Skeletal muscle satellite cell (primary cell): Measurements from ENCODE around the gene ALDH1L1.

Source experiments
- H3K27me3 ChIP-seq: 2 replicates; pipeline ENCODE4 v1.7.0; 2013; ENCODE audit warnings: low read length; ENCODE audit not compliant: control insufficient read depth, insufficient read depth
- H3K36me3 ChIP-seq: 2 replicates; pipeline ENCODE4 v1.7.0; 2013; ENCODE audit warnings: mild to moderate bottlenecking, control low read depth, low read length; ENCODE audit not compliant: insufficient read depth
- H3K4me1 ChIP-seq: 2 replicates; pipeline ENCODE4 v1.7.0; 2013; ENCODE audit warnings: low read length; ENCODE audit not compliant: control insufficient read depth, insufficient read depth
- H3K4me2 ChIP-seq: 2 replicates; pipeline ENCODE4 v1.7.0; 2013; ENCODE audit warnings: mild to moderate bottlenecking, low read length
- H3K4me3 ChIP-seq: 2 replicates; pipeline ENCODE4 v1.7.0; 2013; ENCODE audit warnings: low read length
- H3K9ac ChIP-seq: 2 replicates; pipeline ENCODE4 v1.7.0; 2013; ENCODE audit warnings: mild to moderate bottlenecking, low read depth, low read length, moderate library complexity
- H3K9me3 ChIP-seq: replicated peaks from 2 replicates; pipeline ENCODE4 v1.7.0; 2013; ENCODE audit warnings: mild to moderate bottlenecking, control low read depth, low read length

ALDH1L1 gene

DNA sequence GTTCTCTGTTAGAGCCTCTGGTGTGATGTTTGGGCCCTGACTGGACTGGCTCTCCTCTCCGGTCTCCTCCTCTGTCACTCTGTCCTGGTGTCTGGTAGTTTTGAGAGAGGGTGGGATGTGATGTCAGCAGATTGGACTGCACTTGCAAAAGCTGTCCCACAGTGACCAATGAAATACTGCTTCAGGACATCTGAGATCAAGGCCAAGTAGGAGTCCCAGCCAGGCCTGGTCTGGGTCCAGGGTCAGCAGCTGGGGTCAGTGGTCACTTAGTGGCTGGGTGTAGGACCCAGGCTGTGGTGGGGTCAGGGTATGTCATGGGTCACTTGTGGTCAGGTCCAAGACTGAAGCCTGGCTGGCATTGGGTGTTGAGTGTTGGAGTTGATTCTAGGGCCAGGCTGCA lies 20.9 kb downstream of the ALDH1L1 start:
- no peaks in the 10 kb centered on the region for H3K4me1 ChIP-seq
- no peaks in the 10 kb centered on the region for H3K9me3 ChIP-seq
- no peaks in the 10 kb centered on the region for H3K36me3 ChIP-seq
- H3K27me3 ChIP-seq, result peaks cover 35% of the 10 kb centered on the region
- H3K9ac ChIP-seq, result no peak overlapping the region
- H3K4me2 ChIP-seq, result no peak overlapping the region
- no peak overlapping the region for H3K4me3 ChIP-seq

- no peaks in the 10 kb centered on the region for H3K4me1 ChIP-seq
- H3K27me3 ChIP-seq, result peaks cover 33% of the 10 kb centered on the region
- no peaks in the 10 kb centered on the region for H3K9me3 ChIP-seq
- no peak overlapping the region for H3K4me3 ChIP-seq
- no peaks in the 10 kb centered on the region for H3K36me3 ChIP-seq
- H3K4me2 ChIP-seq, result no peak overlapping the region
- no peak overlapping the region for H3K9ac ChIP-seq
These were observed 21.4 kb downstream of the ALDH1L1 start for GRCh38 chr3:126158912-126159454.

GRCh38 chr3:126158016-126158911 lies 22.1 kb downstream of the ALDH1L1 start:
- Histone ChIP-seq H3K9me3 (no peaks in the 10 kb centered on the region), H3K4me2 (no peak overlapping the region), H3K27me3 (peaks cover 29% of the 10 kb centered on the region), H3K4me1 (no peaks in the 10 kb centered on the region), H3K9ac (no peak overlapping the region), H3K4me3 (no peak overlapping the region), H3K36me3 (no peaks in the 10 kb centered on the region)

- Histone ChIP-seq H3K27me3 (peaks cover 28% of the 10 kb centered on the region), H3K4me1 (no peaks in the 10 kb centered on the region), H3K9me3 (no peaks in the 10 kb centered on the region), H3K4me3 (no peak overlapping the region), H3K9ac (no peak overlapping the region), H3K36me3 (no peaks in the 10 kb centered on the region), H3K4me2 (no peak overlapping the region)
These were observed 23.2 kb downstream of the ALDH1L1 start for GRCh38 chr3:126157083-126157768.

GRCh38 chr3:126156468-126156867 lies 23.9 kb downstream of the ALDH1L1 start:
- Histone ChIP-seq H3K36me3 (no peaks in the 10 kb centered on the region), H3K4me3 (no peak overlapping the region), H3K27me3 (peaks cover 26% of the 10 kb centered on the region), H3K4me2 (no peak overlapping the region), H3K4me1 (no peaks in the 10 kb centered on the region), H3K9ac (no peak overlapping the region), H3K9me3 (no peaks in the 10 kb centered on the region)

DNA sequence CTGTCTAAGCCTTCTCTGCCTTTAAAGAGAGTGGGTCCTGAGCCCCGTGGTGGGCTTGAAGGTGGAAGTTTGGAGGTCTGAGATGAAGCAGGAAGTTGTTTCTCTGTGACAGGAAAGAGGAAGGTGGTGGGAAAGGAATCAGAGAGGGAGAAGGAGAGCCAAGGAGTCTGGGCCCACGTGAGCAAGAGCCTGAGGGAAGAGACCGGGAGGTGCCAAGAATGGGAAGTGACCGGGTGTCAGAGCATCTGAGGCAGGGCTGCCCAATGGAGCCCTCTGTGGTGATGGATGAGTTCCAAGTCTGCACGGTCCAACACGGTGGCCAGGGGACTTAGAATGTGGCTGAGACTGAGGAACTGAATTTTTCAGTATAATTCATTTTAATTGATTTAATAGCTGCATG lies 24.6 kb downstream of the ALDH1L1 start:
- no peak overlapping the region for H3K4me2 ChIP-seq
- no peak overlapping the region for H3K9ac ChIP-seq
- H3K36me3 ChIP-seq, result no peaks in the 10 kb centered on the region

DNA sequence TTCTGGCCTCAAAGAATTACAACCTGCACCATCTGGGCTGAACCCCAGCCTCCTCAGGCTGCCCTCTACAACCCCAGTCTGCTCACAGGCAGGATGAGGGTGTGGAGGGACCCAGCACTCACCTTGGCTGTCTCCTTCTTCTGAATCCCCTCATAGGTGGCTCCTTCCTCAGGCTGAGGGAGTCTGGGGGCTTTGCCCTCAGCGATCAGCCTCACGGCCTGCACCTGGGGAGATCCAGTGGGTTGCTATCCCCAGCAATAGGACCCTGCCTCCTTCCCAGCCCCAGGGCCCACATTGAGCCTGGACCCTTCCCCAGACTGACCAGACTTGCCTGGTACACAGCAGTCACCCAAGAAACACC lies 25.1 kb downstream of the ALDH1L1 start:
- H3K4me1 ChIP-seq, result no peaks in the 10 kb centered on the region
- H3K36me3 ChIP-seq, result no peaks in the 10 kb centered on the region
- no peak overlapping the region for H3K4me3 ChIP-seq
- H3K9ac ChIP-seq, result no peak overlapping the region
- no peaks in the 10 kb centered on the region for H3K9me3 ChIP-seq
- peaks cover 16% of the 10 kb centered on the region for H3K27me3 ChIP-seq
- no peak overlapping the region for H3K4me2 ChIP-seq

More for the DNA sequence above, 24.6 kb downstream of the ALDH1L1 start:
- peaks cover 19% of the 10 kb centered on the region for H3K27me3 ChIP-seq
- H3K4me1 ChIP-seq, result no peaks in the 10 kb centered on the region
- H3K4me3 ChIP-seq, result no peak overlapping the region
- no peaks in the 10 kb centered on the region for H3K9me3 ChIP-seq

DNA sequence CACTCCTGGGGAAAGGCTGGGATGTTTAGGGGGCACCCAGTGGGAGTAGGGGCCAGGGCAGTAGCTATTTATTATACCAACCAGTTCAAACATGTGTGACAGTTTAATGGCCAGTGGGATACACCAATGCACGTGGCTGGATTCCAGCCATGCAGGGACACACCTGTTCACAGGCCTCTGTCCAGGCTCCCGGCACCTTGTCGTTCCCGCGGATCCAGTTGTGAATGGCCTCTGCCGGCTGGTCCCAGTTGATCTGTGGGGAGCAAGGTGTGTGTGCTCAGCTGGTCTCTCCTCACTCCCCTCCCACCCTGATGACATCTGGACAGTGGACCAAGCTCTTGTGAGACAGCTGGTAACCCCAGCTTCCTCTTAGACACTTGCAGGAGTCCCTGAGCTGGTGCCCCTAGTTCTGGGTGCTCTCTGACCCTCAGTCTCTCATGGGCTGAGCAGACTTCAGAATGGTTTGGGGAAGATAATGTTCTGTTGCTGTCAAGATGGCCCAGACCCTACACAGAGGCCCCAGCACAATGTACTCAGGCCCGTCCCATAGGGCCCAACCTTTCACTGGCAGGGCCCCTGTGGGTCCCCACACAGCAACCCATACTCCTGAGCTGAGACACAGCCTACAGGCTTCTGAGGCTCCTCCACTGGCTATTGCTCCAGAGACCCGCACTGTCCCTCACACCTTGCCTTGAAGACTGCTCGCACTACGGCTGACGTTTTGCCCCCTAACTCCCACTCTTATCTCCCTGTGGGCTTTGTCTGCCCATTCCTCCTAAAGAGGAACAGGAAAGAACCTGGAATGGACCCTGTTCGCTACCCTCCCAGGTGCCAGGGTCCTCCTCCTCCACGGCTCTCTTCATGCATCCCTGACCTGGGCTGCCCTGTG lies 25.8 kb downstream of the ALDH1L1 start:
- Histone ChIP-seq H3K9me3 (no peaks in the 10 kb centered on the region), H3K4me3 (no peak overlapping the region), H3K27me3 (peaks cover 16% of the 10 kb centered on the region), H3K4me2 (no peak overlapping the region), H3K9ac (no peak overlapping the region), H3K4me1 (no peaks in the 10 kb centered on the region), H3K36me3 (no peaks in the 10 kb centered on the region)

DNA sequence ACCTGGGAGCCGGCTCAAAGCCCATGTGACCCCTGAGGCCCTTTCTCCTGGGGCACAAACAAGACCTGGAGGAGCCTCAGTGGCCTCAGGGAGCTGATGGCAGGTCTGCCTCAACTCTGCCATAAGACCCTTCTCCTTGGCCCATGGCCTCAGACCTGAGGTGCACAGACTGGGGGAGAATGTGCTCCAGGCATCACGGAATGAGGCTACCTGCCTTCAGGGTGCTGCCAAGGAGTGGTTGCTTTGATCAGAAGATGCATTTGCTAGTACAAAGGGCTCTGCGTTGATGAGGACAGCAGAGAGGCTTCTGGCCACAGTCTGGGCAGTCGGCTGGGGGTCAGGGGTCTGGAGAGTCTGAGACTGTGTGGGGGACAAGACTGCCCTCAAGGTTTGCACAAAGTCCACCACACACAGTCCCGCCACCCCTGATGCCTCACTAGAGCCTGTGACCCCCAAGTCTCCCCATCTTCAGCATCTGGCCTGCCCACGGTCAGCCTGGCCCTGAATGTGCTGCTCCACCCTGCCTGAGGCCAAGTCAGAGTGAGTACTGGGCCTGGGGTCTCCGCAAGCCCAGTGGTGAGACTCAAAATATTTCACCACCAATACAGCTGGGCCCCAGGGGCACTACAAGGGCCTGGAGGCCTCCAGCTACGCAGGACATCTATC lies 26.6 kb downstream of the ALDH1L1 start:
- Histone ChIP-seq H3K36me3 (no peaks in the 10 kb centered on the region), H3K27me3 (peaks cover 16% of the 10 kb centered on the region), H3K4me1 (no peaks in the 10 kb centered on the region), H3K4me3 (no peak overlapping the region), H3K9ac (no peak overlapping the region), H3K4me2 (no peak overlapping the region), H3K9me3 (no peaks in the 10 kb centered on the region)

GRCh38 chr3:126152901-126153694 lies 27.3 kb downstream of the ALDH1L1 start:
- H3K9ac ChIP-seq, result no peak overlapping the region
- H3K27me3 ChIP-seq, result peaks cover 19% of the 10 kb centered on the region

More at GRCh38 chr3:126152901-126153694, 27.3 kb downstream of the ALDH1L1 start:
- no peak overlapping the region for H3K4me3 ChIP-seq
- no peaks in the 10 kb centered on the region for H3K9me3 ChIP-seq
- H3K4me2 ChIP-seq, result no peak overlapping the region
- no peaks in the 10 kb centered on the region for H3K4me1 ChIP-seq
- no peaks in the 10 kb centered on the region for H3K36me3 ChIP-seq
